DND-41 (cell line): ENCODE results near the gene SEMA3D.

Experiments used
- ATAC-seq: fragments of 200-7000 bp; cut with Tn5 transposase; 3 replicates; pipeline ENCODE4 v1.9.1; 2021; ENCODE audit warnings: low read depth; ENCODE audit not compliant: insufficient read depth
- DNase-seq: peaks from one replicate; pipeline ENCODE4 v3.0.0-alpha.2; 2020
- H2AFZ ChIP-seq: 2 replicates; pipeline ENCODE4 v1.6.0; 2012; ENCODE audit warnings: low read depth, low read length
- H3K27ac ChIP-seq: 2 replicates; pipeline ENCODE4 v1.5.1; 2012; ENCODE audit warnings: low read length, inconsistent platforms
- H3K27me3 ChIP-seq: fragments of 200-600 bp; sonication (generic); 2 replicates; pipeline ENCODE4 v1.6.0; 2012; ENCODE audit warnings: low read length, mild to moderate bottlenecking, inconsistent platforms; ENCODE audit not compliant: insufficient read depth, poor library complexity
- H3K36me3 ChIP-seq: 2 replicates; pipeline ENCODE4 v1.5.1; 2012; ENCODE audit warnings: low read length, inconsistent platforms; ENCODE audit not compliant: insufficient read depth
- H3K4me1 ChIP-seq: 2 replicates; pipeline ENCODE4 v1.5.1; 2012; ENCODE audit warnings: mild to moderate bottlenecking, low read length; ENCODE audit not compliant: insufficient read depth
- H3K4me2 ChIP-seq: 2 replicates; pipeline ENCODE4 v1.6.0; 2012; ENCODE audit warnings: mild to moderate bottlenecking, moderate library complexity, low read length, inconsistent platforms; ENCODE audit not compliant: insufficient read depth
- H3K4me3 ChIP-seq, 2 experiments: fragments of 200-600 bp in 1 of 2; shearing (Covaris generic) in 1 of 2; 2 replicates each; pipeline ENCODE4 v1.5.1; 2012 to 2016; ENCODE audit warnings: inconsistent platforms in 2 of 2, low read length in 2 of 2, mild to moderate bottlenecking in 2 of 2, low read depth in 1 of 2, moderate library complexity in 1 of 2
- H3K79me2 ChIP-seq: 2 replicates; pipeline ENCODE4 v1.6.0; 2012; ENCODE audit warnings: low read length, inconsistent platforms; ENCODE audit not compliant: insufficient read depth
- H3K9ac ChIP-seq: 2 replicates; pipeline ENCODE4 v1.6.0; 2012; ENCODE audit warnings: low read depth, mild to moderate bottlenecking, inconsistent platforms, low read length, moderate library complexity
- H3K9me3 ChIP-seq: 2 replicates; pipeline ENCODE4 v1.5.1; 2012; ENCODE audit warnings: low read length, moderate library complexity, mild to moderate bottlenecking, inconsistent platforms; ENCODE audit not compliant: insufficient read depth, severe bottlenecking
- H4K20me1 ChIP-seq: 2 replicates; pipeline ENCODE4 v1.6.0; 2012; ENCODE audit warnings: low read length; ENCODE audit not compliant: insufficient read depth
- EZH2 ChIP-seq: IDR thresholded peaks from 3 replicates; pipeline ENCODE4 v1.6.1; 2012; ENCODE audit warnings: borderline replicate concordance, low read depth, mild to moderate bottlenecking, moderate library complexity, low read length, inconsistent platforms; ENCODE audit not compliant: severe bottlenecking
- TF ChIP-seq, protein P1 (sequence below): IDR thresholded peaks from 2 replicates; pipeline ENCODE4 v1.5.1; 2012; ENCODE audit warnings: borderline replicate concordance, low read length, moderate library complexity, mild to moderate bottlenecking; ENCODE audit not compliant: poor library complexity, severe bottlenecking; ENCODE audit errors: extremely low read depth

SEMA3D gene

DNA sequence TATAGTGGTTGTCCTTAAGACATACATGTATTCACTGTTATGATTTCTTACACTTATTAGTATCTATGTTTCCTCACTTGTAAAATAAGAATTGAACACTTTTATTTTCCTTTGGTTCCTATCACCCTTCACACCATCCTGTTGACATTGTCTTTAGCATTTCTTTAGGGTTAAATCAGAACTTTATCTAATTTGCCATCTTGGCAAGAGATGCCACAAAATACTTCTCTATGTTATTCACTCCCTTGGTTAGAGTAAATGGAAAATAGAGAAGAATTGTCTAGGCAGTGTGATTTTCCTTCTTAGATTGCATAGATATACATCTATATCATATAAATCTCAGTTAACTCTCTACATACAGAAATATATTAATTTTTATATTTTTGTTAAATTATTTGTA lies 204.7 kb downstream of the SEMA3D start:
- no peaks in the 10 kb centered on the region for H3K36me3 ChIP-seq
- no peak overlapping the region for H2AFZ ChIP-seq
- no peaks in the 10 kb centered on the region for H4K20me1 ChIP-seq
- H3K9me3 ChIP-seq: no peaks in the 10 kb centered on the region
- DNase-seq (no peak), ATAC-seq (no peak)
- no peaks in the 10 kb centered on the region for H3K79me2 ChIP-seq
- H3K27ac ChIP-seq: no peak overlapping the region
- H3K4me1 ChIP-seq: no peaks in the 10 kb centered on the region
- H3K27me3 ChIP-seq: no peaks in the 10 kb centered on the region
- H3K4me2 ChIP-seq: no peak overlapping the region
- no peak overlapping the region for H3K4me3 ChIP-seq
- H3K9ac ChIP-seq: no peak overlapping the region
- TF ChIP-seq, protein P1, sequence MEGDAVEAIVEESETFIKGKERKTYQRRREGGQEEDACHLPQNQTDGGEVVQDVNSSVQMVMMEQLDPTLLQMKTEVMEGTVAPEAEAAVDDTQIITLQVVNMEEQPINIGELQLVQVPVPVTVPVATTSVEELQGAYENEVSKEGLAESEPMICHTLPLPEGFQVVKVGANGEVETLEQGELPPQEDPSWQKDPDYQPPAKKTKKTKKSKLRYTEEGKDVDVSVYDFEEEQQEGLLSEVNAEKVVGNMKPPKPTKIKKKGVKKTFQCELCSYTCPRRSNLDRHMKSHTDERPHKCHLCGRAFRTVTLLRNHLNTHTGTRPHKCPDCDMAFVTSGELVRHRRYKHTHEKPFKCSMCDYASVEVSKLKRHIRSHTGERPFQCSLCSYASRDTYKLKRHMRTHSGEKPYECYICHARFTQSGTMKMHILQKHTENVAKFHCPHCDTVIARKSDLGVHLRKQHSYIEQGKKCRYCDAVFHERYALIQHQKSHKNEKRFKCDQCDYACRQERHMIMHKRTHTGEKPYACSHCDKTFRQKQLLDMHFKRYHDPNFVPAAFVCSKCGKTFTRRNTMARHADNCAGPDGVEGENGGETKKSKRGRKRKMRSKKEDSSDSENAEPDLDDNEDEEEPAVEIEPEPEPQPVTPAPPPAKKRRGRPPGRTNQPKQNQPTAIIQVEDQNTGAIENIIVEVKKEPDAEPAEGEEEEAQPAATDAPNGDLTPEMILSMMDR: no peak
- no peak for TF ChIP-seq EZH2

DNA sequence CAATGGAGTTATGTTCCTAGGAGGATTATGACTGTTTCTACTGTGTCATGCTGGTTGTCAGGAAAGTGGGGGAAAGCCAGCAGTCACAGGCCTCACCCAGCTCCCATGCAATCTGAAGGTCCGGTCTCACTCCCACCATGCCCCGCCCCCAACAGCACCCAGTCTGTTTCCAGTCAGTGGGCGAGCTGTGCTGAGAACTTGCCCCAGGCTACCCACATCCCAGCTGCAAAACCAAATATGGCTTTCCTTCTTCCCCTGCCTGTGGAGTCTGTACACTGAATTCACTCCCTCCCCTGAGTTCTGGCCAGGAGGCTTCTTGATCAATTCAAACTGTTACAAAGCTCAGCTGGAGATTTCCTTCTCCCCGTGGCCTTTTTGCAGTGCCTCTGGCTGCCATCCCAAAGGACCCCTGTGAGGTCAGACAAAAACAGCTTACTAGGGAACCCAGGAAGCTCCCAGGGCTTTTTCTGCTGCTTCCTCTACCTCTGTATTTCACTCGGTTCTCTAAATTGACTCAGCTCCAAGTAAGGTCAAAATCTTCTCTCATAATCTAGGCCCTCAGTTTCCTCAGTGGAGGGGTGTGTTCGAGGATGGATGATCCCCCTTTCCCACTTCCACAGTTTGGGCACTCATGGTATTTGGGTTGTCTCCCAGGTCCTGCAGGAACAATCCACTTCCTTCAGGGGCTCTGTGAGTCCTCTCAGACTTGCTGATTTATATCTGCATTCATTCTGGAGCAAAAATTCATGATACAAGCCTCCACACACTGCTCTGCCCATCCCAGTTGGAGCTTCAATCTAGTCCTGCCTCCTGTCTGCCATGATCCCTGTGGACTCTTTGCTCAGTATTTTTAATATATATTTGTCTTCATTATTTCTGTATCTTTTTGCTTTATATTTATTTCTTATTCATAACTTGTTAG lies 205.5 kb downstream of the SEMA3D start:
- DNase-seq (no peak), ATAC-seq (no peak)
- Histone ChIP-seq H3K79me2 (no peaks in the 10 kb centered on the region), H3K27ac (no peak overlapping the region), H3K36me3 (no peaks in the 10 kb centered on the region), H4K20me1 (no peaks in the 10 kb centered on the region), H3K9me3 (no peaks in the 10 kb centered on the region), H3K4me2 (no peak overlapping the region), H3K4me3 (no peak overlapping the region), H3K4me1 (no peaks in the 10 kb centered on the region), H3K9ac (no peak overlapping the region), H3K27me3 (no peaks in the 10 kb centered on the region), H2AFZ (no peak overlapping the region)
- TF ChIP-seq, protein P1: no peak
- no peak for TF ChIP-seq EZH2

DNA sequence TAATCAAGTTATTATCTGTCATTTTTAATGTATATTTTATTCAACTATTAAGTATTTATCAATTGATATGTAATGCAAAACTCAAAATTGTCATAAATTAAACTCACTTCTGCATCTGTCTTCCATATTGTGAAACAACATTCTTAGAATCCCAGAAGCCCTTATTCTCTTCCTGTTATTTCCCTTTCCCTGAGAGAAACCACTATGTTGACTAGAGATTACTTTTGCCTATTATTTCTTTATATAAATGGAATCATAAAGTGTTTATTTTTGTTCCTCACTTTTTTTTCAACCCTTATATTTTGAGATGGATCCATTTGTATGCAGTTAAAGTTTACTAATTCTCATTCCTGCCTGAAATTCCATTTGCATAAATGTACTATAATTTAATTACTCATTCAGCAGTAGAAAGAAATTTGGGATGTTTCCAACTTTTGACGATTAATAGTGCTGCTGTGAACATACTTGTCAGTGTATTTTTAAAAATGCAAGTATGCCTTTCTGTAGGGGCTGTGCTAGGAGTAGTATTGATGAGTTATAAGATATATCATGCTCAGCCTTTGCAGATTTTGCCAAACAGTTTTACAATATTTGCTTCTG lies 211.2 kb downstream of the SEMA3D start:
- Histone ChIP-seq H4K20me1 (no peaks in the 10 kb centered on the region), H3K4me2 (no peak overlapping the region)
- no peak for ATAC-seq

More for the DNA sequence above, 211.2 kb downstream of the SEMA3D start:
- Histone ChIP-seq H3K27me3 (no peaks in the 10 kb centered on the region), H3K9me3 (no peaks in the 10 kb centered on the region), H3K79me2 (no peaks in the 10 kb centered on the region), H3K4me3 (no peak overlapping the region), H2AFZ (no peak overlapping the region), H3K27ac (no peak overlapping the region), H3K36me3 (no peaks in the 10 kb centered on the region), H3K9ac (no peak overlapping the region), H3K4me1 (no peaks in the 10 kb centered on the region)
- no peak for DNase-seq
- no peak for TF ChIP-seq EZH2
- TF ChIP-seq, protein P1: no peak
